SK-N-MC (cell line): ENCODE data around the gene TRIM60.

Experiments used
- EZH2 ChIP-seq: fragments of 200-600 bp; sonication (generic); IDR thresholded peaks from one replicate; pipeline ENCODE4 v1.6.1; 2017; ENCODE audit warnings: antibody characterized with exemption
- FOXP2 ChIP-seq: optimal IDR thresholded peaks from 2 replicates; pipeline ENCODE3; 2011; ENCODE audit warnings: mild to moderate bottlenecking, moderate library complexity; ENCODE audit not compliant: insufficient read depth; ENCODE audit errors: extremely low read length, control extremely low read depth
- POLR2AphosphoS5 ChIP-seq: IDR thresholded peaks from 2 replicates; pipeline ENCODE4 v1.6.1; 2012; ENCODE audit warnings: mild to moderate bottlenecking, low read depth, low read length, borderline replicate concordance

DNA sequence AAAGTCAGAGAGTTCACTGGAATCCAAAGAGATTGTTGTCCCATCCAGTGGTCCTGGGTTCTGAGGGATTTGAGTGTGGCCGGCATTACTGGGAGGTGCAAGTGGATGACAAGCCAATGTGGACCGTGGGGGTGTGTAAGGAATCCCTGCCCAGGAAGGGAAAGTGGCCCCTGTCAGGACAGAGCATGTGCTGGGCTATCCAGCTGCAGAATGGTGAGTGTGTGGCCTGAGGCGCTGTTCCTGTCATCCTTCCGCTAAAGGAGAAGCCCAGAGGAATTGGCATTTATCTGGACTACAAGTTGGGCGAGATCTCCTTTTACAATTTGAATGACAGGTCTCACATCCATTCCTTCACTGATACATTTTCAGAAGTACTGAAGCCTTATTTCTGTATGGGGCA, 20.4 kb upstream of the TRIM60 start:
- TF ChIP-seq POLR2AphosphoS5 (no peak), EZH2 (no peak), FOXP2 (no peak)
